ENCODE results near the gene CBX5. TPM values are rescaled to one million over a fixed set of nuclear protein-coding genes. Genes with fewer than 3 reads are reported as not detected.

Gene CBX5
- polyA plus RNA-seq, 1 donor (not counting 4 experiments of a cell fraction or from before 2014, with no cell fraction given), result 25.8 TPM

- no peaks in the 10 kb centered on the region for H3K9me1 ChIP-seq (ENCODE audit: control insufficient read depth, extremely low read depth, insufficient read depth, low read length)
- no peaks in the 10 kb centered on the region for H3K27me3 ChIP-seq (ENCODE audit: control insufficient read depth, extremely low read depth, insufficient read depth, low read length)
- peaks cover 8 to 14% of the 10 kb centered on the region in 2 experiments for H3K36me3 ChIP-seq (ENCODE audit: control insufficient read depth in 2 of 2, extremely low read depth in 1 of 2, insufficient read depth in 2 of 2, low read length in 2 of 2)
- peaks cover 8% of the 10 kb centered on the region for H3K79me2 ChIP-seq (ENCODE audit: control insufficient read depth, insufficient read depth, low read length)
- no peak overlapping the region for H2AFZ ChIP-seq (ENCODE audit: control insufficient read depth, low read length)
- H3K9me3 ChIP-seq (ENCODE audit: control insufficient read depth, low read depth, low read length), result no peaks in the 10 kb centered on the region
- no peak overlapping the region for H3K27ac ChIP-seq (ENCODE audit: control insufficient read depth, insufficient read depth, low read length)
- H3K4me1 ChIP-seq (ENCODE audit: control insufficient read depth, extremely low read depth, insufficient read depth, low read length), result no peaks in the 10 kb centered on the region
- H3K9ac ChIP-seq (ENCODE audit: control insufficient read depth, extremely low read depth, insufficient read depth, low read length), result no peak overlapping the region
- dilution Hi-C loops (cut with MboI; ENCODE audit: extremely low pct_ligation_motif_present, low sequenced_read_pairs), result no loop called here
- no peak overlapping the region for H3K4me2 ChIP-seq (ENCODE audit: control insufficient read depth, extremely low read depth, insufficient read depth, low read depth, low read length)
- H4K20me1 ChIP-seq (ENCODE audit: control insufficient read depth, extremely low read depth, insufficient read depth, low read length), result no peaks in the 10 kb centered on the region
- DNase-seq (ENCODE audit: low read depth, low spot score), result no peak
- FAIRE-seq, result no peak
- no peak overlapping the region for H3K4me3 ChIP-seq (ENCODE audit: control insufficient read depth in 2 of 3, extremely low read depth in 1 of 3, insufficient read depth in 2 of 3, low read depth in 1 of 3, low read length in 3 of 3)
- TF ChIP-seq EZH2 (IDR thresholded peaks at IDR 0.05; ENCODE audit: low read length) (no peak), CTCF (optimal IDR thresholded peaks at IDR 0.05 in 1 of 3, IDR thresholded peaks at IDR 0.05 in 1 of 3, conservative IDR thresholded peaks at IDR 0.05 in 1 of 3; ENCODE audit: extremely low read depth in 1 of 3, insufficient read depth in 2 of 3, low read length in 3 of 3) (no peak)
These were observed 97.8 kb downstream of the CBX5 start for GRCh38 chr12:54182086-54182485.

Small RNA genes within 50 kb of the gene (small RNA-seq; reads per million reads assigned to genes)
- gene RN7SL390P (ENCODE audit: insufficient read length in 3 of 3, low read depth in 3 of 3, low replicate concordance in 1 of 3), result 0 reads per million in 3 experiments
- gene RNU6-950P (ENCODE audit: insufficient read length in 3 of 3, low read depth in 3 of 3, low replicate concordance in 1 of 3), result 0 reads per million in 3 experiments

Other genes with a start within 250 kb of the CBX5 start
- 0.18 to 0.73 TPM (median 0.33 TPM) in 3 replicates for gene HOXC5, start 247.1 kb downstream of the CBX5 start, polyA plus RNA-seq
- gene HOXC4, start 226.3 kb downstream of the CBX5 start, polyA plus RNA-seq, result 0.81 to 1.8 TPM (median 1.8 TPM) in 3 replicates
- gene SMUG1, start 91.1 kb downstream of the CBX5 start, polyA plus RNA-seq, result 38.6 to 45.3 TPM (median 39.6 TPM) in 3 replicates
- gene HNRNPA1, start 604 bp upstream of the CBX5 start, polyA plus RNA-seq, result 269 to 1,061 TPM (median 583 TPM) in 3 replicates
- gene NFE2, start 20.9 kb upstream of the CBX5 start, polyA plus RNA-seq, result 0.09 to 0.42 TPM (median 0.25 TPM) in 3 replicates
- 208 to 280 TPM (median 237 TPM) in 3 replicates for gene COPZ1, start 45.0 kb upstream of the CBX5 start, polyA plus RNA-seq
- 0.08 to 0.17 TPM (median 0.12 TPM) in 3 replicates for gene GPR84, start 84.4 kb upstream of the CBX5 start, polyA plus RNA-seq
- 11.4 to 20.1 TPM (median 13.3 TPM) in 3 replicates for gene ZNF385A, start 104.6 kb upstream of the CBX5 start, polyA plus RNA-seq
- 47.9 to 107 TPM (median 68.0 TPM) in 3 replicates for gene ITGA5, start 139.1 kb upstream of the CBX5 start, polyA plus RNA-seq
- gene GTSF1, start 193.5 kb upstream of the CBX5 start, polyA plus RNA-seq, result 0.10 TPM in 1 of 3 replicates, not detected in the others
- gene NCKAP1L, start 217.6 kb upstream of the CBX5 start, polyA plus RNA-seq, result 0.03 TPM in 1 of 3 replicates, not detected in the others

All from keratinocyte (primary cell).